Endodermal cell (in vitro differentiated cells): ENCODE results near the gene ANO7. TPM values are rescaled to one million over a fixed set of nuclear protein-coding genes. Genes with fewer than 3 reads are reported as not detected.

Source experiments
- DNase-seq: peaks from one replicate; pipeline ENCODE4 v3.0.0-alpha.2; 2017
- H3K27ac ChIP-seq: 2 replicates; pipeline ENCODE4 v1.5.1; 2013; ENCODE audit warnings: mild to moderate bottlenecking, low read depth, low read length, moderate library complexity
- H3K27me3 ChIP-seq: 2 replicates; pipeline ENCODE4 v1.6.1; 2013; ENCODE audit warnings: mild to moderate bottlenecking, low read length, moderate library complexity; ENCODE audit not compliant: insufficient read depth, control insufficient read depth, poor library complexity, severe bottlenecking
- H3K36me3 ChIP-seq: 2 replicates; pipeline ENCODE4 v1.7.0; 2013; ENCODE audit warnings: mild to moderate bottlenecking, low read length, moderate library complexity; ENCODE audit not compliant: control insufficient read depth, insufficient read depth
- H3K4me1 ChIP-seq: one replicate; pipeline ENCODE4 v1.7.0; 2013; ENCODE audit warnings: low read length; ENCODE audit not compliant: control insufficient read depth, insufficient read depth
- H3K4me3 ChIP-seq: 2 replicates; pipeline ENCODE4 v1.5.1; 2013; ENCODE audit warnings: mild to moderate bottlenecking, low read length, moderate library complexity
- H3K9ac ChIP-seq: 2 replicates; pipeline ENCODE4 v1.6.1; 2013; ENCODE audit warnings: mild to moderate bottlenecking, low read length, moderate library complexity; ENCODE audit not compliant: poor library complexity, severe bottlenecking; ENCODE audit errors: extremely low read depth
- H3K9me3 ChIP-seq: 2 replicates; pipeline ENCODE4 v1.6.1; 2013; ENCODE audit warnings: mild to moderate bottlenecking, low read length, moderate library complexity; ENCODE audit not compliant: control insufficient read depth
- H3K27ac Mint-ChIP-seq: 2 replicates; pipeline ENCODE4 v1.8.0; 2020; ENCODE audit warnings: mixed read lengths
- H3K27me3 Mint-ChIP-seq: 2 replicates; pipeline ENCODE4 v1.8.0; 2021; ENCODE audit warnings: mild to moderate bottlenecking, mixed read lengths; ENCODE audit not compliant: insufficient read depth
- H3K36me3 Mint-ChIP-seq: 2 replicates; pipeline ENCODE4 v1.8.0; 2020; ENCODE audit warnings: low read depth, mixed read lengths
- H3K4me1 Mint-ChIP-seq: 2 replicates; pipeline ENCODE4 v1.8.0; 2020; ENCODE audit warnings: mixed read lengths
- H3K4me3 Mint-ChIP-seq: 2 replicates; pipeline ENCODE4 v1.8.0; 2020; ENCODE audit warnings: mild to moderate bottlenecking, moderate library complexity, mixed read lengths
- H3K9me3 Mint-ChIP-seq: 2 replicates; pipeline ENCODE4 v1.8.0; 2020; ENCODE audit warnings: mild to moderate bottlenecking, mixed read lengths
- CTCF ChIP-seq: fragments of 200-600 bp; sonication (generic); conservative IDR thresholded peaks from 2 replicates; pipeline ENCODE4 v1.5.0; 2021; ENCODE audit warnings: antibody characterized with exemption, mild to moderate bottlenecking
- WGBS, 2 experiments: methylation state at CpG; one replicate each; pipeline versions ENCODE4 v1.1.5 to v1.1.7; 2013; ENCODE audit warnings: missing lambda C conversion rate in 2 of 2, mixed read lengths in 1 of 2; ENCODE audit not compliant: insufficient coverage in 1 of 2, insufficient read length in 1 of 2; 5-methylcytosine and 5-hydroxymethylcytosine counted together
- total RNA-seq, 2 donors: library from RNA; stranded (reverse); fragmentation: NEBNext Ultra II Directional in 1 of 2; extraction: Animal tissue kit (Norgen Biotek cat#: 25700) in 1 of 2; gene quantifications; 2 replicates in 1 of 2; 3 replicates in 1 of 2; pipeline ENCODE4 v1.2.1, GENCODE V29; 2021

ANO7 gene
- total RNA-seq, 2 donors from 2014 or later, result 8.1 to 8.5 TPM

- Mint-ChIP-seq H3K4me3 (no peak overlapping the region), H3K4me1 (peaks cover 13% of the 10 kb centered on the region), H3K27me3 (no peaks in the 10 kb centered on the region), H3K27ac (no peak overlapping the region), H3K36me3 (peaks cover 49% of the 10 kb centered on the region), H3K9me3 (no peaks in the 10 kb centered on the region)
- Histone ChIP-seq H3K4me3 (no peak overlapping the region), H3K9me3 (no peaks in the 10 kb centered on the region), H3K27me3 (no peaks in the 10 kb centered on the region), H3K4me1 (peaks cover 9% of the 10 kb centered on the region), H3K36me3 (peaks cover 56% of the 10 kb centered on the region), H3K9ac (no peak overlapping the region), H3K27ac (no peak overlapping the region)
- 93 to 100% methylated on average over 4 to 7 of the region's 7 CpGs for WGBS, 2 experiments
- no peak for TF ChIP-seq CTCF
- DNase-seq, result peak; percentile 35
These were observed 79.8 kb downstream of the ANO7 start for GRCh38 chr2:241268306-241268705.

- H3K27ac ChIP-seq, result no peak overlapping the region
- no peak for TF ChIP-seq CTCF
- Mint-ChIP-seq H3K9me3 (no peaks in the 10 kb centered on the region), H3K36me3 (peaks cover 43% of the 10 kb centered on the region), H3K4me3 (no peak overlapping the region), H3K4me1 (peaks cover 18% of the 10 kb centered on the region), H3K27ac (peak overlapping the region; percentile 9), H3K27me3 (no peaks in the 10 kb centered on the region)
- no peak for DNase-seq
- H3K4me3 ChIP-seq, result no peak overlapping the region
- H3K4me1 ChIP-seq, result peaks cover 9% of the 10 kb centered on the region
- H3K9me3 ChIP-seq, result no peaks in the 10 kb centered on the region
- no peaks in the 10 kb centered on the region for H3K27me3 ChIP-seq
- 94 to 97% methylated on average over 13 to 14 of the region's 14 CpGs for WGBS, 2 experiments
- peaks cover 51% of the 10 kb centered on the region for H3K36me3 ChIP-seq
- no peak overlapping the region for H3K9ac ChIP-seq
These were observed 80.4 kb downstream of the ANO7 start for GRCh38 chr2:241268716-241269445.

GRCh38 chr2:241269707-241270520 is 81.4 kb downstream of the ANO7 start:
- 94 to 96% methylated on average over 6 to 15 of the region's 15 CpGs for WGBS, 2 experiments
- peak overlapping the region; percentile 84 for H3K4me3 ChIP-seq
- H3K27me3 ChIP-seq, result no peaks in the 10 kb centered on the region
- no peaks in the 10 kb centered on the region for H3K9me3 ChIP-seq
- peaks cover 9% of the 10 kb centered on the region for H3K4me1 ChIP-seq
- TF ChIP-seq CTCF, result no peak
- Mint-ChIP-seq H3K4me1 (peaks cover 19% of the 10 kb centered on the region), H3K27me3 (no peaks in the 10 kb centered on the region), H3K27ac (no peak overlapping the region), H3K36me3 (peaks cover 35% of the 10 kb centered on the region), H3K4me3 (no peak overlapping the region), H3K9me3 (no peaks in the 10 kb centered on the region)
- no peak overlapping the region for H3K27ac ChIP-seq
- H3K36me3 ChIP-seq, result peaks cover 41% of the 10 kb centered on the region
- no peak overlapping the region for H3K9ac ChIP-seq
- DNase-seq, result no peak
